A673 (cell line): Measurements from ENCODE around the gene RSAD1.

Source experiments
- CTCF ChIP-seq: fragments of 300-800, 200-600 bp; sonication (generic); conservative IDR thresholded peaks from 2 replicates; pipeline ENCODE4 v1.5.1; 2017; ENCODE audit warnings: low read depth, mild to moderate bottlenecking, antibody characterized with exemption, low read length, moderate library complexity, mixed read lengths
- EZH2 ChIP-seq: fragments of 200-600 bp; sonication (generic); IDR thresholded peaks from 2 replicates; pipeline ENCODE4 v1.6.1; 2017; ENCODE audit warnings: borderline replicate concordance, low read depth, mild to moderate bottlenecking, mixed read lengths, antibody characterized with exemption, low read length; ENCODE audit not compliant: poor library complexity, severe bottlenecking

DNA sequence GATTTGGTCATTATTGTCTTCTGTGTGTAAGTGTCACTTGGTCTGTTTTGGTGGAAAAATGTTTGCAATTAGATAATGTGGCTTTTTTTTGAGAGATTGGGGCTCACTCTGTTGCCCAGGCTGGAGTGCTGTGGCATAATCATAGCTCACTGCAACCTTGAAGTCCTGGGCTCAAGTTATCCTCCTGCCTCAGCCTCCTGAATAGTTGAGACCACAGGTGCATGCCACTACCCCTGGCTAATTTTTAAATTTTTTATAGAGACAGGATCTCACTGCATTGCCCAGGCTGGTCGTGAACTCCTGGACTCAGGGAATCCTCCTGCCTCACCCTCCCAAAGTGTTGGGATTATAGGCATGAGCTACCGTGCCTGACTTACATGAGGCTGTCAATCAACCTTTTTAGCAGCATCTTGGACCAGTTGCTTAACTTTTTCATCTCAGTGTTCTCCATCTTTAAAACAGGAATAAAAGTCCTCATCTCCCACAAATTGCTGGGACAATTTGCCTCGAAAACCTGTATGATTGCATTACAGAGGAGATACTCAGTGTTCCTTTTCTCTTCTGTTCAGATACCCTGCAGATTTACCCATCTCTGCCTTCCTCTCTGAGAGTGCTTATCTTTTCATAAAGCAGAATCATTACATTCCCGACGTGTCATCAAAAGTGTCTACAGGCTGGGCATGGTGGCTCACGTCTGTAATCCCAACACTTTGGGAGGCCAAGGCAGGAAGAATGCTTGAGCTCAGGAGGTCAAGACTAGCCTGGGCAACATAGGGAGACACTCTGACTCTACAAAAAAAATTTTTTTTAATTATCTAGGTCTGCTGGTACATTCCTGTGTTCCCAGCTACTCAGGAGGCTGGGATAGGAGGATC lies 33.6 kb upstream of the RSAD1 start:
- TF ChIP-seq CTCF (no peak), EZH2 (no peak)
